AG08396 (cell line): Measurements from ENCODE around the gene ZNF644.
"Not testable (repeated sequence)": the region's sequence is repeated elsewhere in the genome, so short reads cannot be mapped to it uniquely, and the experiment has no call there.

Experiments used
- DNase-seq: peaks from one replicate; pipeline ENCODE4 v3.0.0; 2012; ENCODE audit warnings: low spot score, mixed read lengths

ZNF644 gene

DNA sequence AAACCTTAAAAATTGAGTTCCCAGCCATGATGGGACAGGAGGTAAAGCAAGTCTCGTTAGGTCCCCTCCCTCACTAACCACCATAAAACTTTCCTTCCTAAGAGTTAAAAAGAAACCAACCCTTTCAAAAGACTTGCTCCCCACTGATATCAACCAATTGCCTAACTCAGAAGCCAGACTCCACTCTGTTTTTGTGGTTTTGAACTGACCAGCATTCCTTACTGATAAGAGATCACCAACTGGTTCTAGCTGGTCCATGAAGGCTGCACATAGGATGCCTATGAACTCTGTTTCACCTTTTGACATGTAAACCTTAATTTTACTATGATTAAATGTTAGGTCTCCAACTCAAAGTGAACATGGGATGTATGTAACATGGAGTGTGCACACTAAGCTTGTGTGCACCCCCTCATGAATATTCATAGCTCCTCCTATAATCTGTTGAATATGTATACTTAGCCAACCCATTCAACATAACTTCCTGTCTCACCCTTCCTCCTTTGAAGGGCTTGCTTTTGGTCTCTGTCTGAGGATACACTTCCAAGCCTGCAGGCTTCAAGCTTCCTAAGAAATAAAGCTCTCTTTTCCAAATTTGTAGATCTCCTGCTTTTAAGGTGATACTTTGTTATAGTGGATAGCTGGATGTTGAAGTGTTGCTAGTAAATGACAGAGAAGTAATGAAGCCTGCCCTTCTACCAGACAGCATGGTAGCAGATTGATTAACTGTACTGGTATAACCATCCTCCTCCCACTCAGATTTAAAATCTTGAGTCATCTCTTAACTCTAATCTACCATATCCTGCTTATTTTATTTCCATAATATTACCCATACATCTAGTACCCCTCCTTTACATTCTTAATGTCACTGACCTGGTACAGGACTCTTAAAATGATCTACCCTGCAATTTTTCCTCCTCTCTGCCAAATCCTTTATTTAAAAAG is 95.6 kb downstream of the ZNF644 start:
- peak; percentile 61 for DNase-seq

DNA sequence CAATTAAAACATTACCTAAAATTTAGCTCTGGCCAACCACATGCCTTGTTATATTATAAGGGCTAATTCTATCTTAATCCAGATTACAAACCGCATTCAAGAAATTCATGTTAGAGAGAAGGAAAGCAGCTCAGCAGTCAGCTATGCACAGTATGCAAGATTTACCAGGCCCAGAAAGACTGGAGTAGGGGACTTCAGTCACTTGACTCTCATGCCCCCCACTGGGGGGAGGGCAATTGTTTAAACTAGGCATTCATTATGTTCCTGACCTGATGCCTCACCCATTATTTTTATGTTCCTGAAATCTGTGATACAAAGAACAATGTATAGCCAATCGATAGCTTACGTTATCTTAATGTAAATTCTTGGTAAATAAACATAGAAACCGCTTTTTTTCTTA is 96.9 kb downstream of the ZNF644 start:
- no peak for DNase-seq

DNA sequence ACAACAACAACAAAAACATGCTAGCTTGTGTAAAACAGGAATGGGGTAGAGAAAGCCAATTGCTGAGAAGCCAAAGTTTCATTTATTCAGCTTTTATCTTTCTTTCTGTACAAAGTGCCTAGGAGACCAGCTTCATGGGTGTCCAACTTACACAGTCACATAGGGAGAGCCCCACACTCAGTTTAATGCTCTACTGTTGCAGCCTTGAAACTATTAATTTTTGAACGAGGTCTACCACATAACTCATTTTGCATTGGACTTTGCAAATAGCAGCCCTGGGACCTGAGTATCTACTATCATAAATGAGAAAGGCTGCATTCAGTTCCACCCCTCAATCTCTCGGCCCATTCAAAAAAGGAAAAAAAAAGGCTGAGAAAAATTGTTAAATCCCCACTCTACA is 98.8 kb downstream of the ZNF644 start:
- DNase-seq, result no peak

DNA sequence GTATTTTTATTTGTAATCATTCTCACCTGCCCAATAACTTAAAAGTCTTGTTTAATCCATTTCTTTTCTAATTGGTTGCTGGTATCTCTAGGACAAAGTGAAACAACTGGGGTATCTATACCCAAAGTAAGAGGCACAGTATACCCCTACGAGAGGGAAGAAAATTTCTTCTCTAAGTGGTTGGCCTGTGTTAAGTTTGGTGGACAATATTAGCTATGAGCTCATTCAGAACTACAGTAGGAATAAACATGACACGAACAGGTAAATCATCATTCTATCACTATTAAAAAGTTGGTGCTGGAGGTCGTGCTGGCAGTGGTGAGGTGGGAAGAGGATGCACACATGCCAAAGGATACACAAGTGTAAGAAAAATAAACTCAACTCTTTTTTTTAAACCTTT is 99.6 kb downstream of the ZNF644 start:
- DNase-seq, result no peak

DNA sequence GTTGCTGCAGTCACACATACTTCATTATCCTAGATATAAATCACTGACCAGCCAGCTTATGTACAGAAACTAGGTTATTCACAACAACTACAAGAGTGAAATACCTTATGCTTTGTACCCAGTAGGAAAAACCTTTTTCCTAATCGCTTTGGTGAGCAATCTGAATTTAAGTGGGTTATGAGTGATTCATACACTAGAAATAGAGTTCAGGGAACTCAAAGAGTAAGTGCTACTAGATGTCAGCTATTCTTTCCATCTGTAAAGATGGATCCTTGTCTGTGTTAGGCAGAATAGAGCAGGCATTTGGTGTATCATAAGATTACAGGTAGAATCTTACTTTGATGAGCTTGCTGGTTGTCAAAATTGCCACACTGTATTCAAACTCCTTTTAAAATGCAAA is 101.9 kb downstream of the ZNF644 start:
- no peak for DNase-seq

DNA sequence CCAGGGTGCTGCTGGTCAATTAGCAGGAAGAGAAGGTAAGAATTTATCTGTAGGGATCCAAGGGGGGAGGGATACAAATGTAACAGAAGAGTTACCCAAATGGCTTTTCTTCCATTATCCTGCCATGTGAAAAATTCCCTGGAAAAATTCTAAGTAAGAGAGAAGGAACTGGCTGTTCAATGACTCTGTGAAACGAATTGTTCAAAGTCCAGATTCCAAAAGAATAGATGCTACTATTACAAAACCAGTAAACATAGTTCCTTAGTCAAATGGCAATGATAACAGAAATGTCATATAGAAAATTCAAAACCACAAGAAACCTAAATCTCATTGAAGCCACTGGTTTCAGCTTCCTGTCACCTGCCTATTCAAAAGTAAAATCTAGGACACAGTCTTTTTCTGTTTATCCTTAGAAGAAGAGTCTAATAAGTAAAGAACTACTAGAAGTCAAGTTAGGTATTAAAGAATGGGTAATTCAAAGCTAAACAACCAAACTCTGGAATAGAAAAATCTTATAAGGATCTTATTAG is 102.6 kb downstream of the ZNF644 start:
- DNase-seq, result no peak

DNA sequence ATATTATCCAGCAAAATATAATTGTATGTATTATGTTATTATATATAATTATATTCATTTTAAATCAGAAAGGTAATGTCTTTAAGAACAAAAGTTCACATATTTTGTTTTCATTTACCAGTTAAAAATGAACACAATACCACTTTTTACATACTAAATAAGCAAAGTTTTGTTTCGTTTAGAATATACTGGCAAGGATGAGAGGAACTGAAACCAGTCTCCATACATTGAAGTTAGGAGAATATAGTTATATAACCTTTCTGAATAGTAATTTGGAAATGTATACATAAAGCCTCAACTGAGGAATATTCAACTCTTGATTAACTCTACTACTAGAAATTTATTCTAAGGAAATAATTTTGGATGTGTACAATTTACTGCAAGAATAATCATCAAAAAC is 110.5 kb downstream of the ZNF644 start:
- DNase-seq, result no peak

DNA sequence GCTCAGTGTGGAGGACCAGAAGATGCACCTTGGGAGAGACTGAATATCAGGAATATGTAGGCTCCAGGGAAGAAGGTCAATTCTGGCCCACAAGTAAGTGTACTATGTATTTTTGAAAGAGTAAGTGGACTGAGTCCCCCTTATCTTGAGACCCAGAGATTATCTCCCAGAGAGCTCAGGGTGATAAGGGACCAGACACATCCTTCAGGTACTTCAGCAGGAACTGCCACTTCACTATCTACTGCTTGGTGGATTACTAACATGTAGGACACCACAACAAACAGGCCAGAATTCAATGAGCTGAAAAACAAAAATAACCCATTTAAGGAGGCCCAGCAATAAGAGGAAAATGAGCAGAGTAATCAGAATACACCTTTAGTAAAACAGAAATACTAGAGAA is 119.2 kb downstream of the ZNF644 start:
- no peak for DNase-seq

DNA sequence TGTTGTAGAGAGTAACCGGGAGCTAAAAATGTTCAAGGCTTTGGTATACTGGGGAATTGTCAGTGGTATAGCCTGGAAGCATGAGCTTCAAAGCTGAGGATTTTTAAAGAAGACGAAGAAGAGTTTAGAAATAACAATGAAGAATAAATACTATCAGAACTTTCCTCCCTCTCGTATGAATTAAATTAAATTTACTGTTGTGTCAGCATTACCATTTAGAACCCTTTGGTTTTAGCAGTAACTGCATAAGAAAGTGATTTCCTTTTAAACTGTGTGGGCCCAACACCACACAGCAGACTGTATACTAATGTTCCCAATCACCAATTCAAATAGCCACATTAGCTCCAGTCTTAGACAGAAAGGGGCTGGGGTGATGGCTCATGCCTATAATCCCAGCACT is 122.6 kb downstream of the ZNF644 start:
- no peak for DNase-seq

DNA sequence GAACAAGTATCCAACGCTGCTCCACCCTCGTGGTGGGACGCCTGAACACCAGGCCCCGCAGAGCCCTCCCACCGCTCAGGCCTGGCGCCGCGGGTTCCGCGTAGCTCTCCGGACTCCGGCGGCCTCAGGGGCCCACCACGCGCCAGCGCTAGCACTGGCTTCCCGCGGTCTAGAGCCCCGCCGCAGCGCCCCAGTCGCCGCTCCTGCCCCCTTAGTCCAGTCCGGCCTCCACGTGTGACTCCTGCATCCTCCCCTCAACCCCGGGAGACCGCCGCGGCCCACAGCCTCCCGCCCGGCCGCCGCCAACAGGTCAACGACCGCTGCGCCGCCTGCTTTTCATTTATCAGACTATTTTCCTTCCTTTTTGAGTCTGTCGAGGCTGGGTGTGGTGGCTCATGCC is 128.2 kb downstream of the ZNF644 start:
- DNase-seq, result not testable (repeated sequence)

DNA sequence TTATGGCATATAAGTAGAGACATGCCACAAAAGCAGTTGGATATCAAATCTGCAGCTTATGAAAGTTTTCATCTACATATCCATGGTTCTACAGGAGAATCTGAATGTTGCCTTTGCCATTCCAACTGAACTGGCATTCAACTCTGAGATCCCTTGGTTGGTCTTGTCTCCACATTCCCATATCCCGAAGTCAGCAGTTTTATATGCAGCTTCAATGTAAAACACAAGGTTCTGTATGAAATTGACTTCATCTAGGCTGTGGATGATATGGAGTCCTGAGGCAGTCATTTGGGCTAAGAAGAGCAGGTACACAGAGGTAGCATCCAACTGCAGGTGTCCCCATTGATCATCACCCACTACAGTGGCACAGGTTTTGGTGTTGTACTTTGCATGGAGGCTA is 129.0 kb downstream of the ZNF644 start:
- not testable (repeated sequence) for DNase-seq

DNA sequence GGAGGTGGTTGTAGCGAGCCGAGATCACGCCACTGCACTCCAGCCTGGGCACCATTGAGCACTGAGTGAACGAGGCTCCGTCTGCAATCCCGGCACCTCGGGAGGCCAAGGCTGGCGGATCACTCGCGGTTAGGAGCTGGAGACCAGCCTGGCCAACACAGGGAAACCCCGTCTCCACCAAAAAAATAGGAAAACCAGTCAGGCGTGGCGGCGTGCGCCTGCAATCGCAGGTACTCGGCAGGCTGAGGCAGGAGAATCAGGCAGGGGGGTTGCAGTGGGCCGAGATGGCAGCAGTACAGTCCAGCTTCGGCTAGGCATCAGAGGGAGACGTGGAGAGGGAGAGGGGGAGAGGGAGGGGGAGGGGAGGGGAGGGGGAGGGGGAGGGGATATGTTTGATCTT is 129.6 kb downstream of the ZNF644 start:
- not testable (repeated sequence) for DNase-seq

DNA sequence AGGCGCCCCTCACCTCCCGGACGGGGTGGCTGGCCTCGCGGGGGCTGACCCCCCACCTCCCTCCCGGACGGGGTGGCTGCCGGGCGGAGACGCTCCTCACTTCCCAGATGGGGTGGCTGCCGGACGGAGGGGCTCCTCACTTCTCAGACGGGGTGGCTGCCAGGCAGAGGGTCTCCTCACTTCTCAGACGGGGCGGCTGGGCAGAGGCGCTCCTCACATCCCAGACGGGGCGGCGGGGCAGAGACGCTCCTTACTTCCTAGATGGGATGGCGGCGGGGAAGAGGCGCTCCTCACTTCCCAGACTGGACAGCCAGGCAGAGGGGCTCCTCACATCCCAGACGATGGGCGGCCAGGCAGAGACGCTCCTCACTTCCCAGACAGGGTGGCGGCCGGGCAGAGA is 130.1 kb downstream of the ZNF644 start:
- not testable (repeated sequence) for DNase-seq

DNA sequence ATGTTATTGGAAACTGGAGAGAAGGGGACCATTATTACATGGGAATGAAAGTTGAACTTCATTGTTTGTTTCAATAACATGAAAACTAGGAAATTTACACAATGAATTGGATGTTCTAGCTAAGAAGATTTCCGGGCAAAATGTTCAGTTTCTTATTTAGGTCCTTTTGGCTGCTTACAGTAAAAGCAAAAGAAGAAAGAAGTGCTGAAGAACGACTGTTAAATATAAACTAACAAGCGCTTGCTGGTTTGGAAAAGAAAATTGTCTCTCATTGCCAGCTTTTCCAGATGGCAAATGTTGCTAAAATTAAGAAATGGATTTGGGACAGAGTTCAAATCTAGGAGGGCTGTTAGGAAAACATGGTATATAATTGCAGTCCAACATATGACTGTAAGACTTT is 139.6 kb downstream of the ZNF644 start:
- DNase-seq, result no peak

DNA sequence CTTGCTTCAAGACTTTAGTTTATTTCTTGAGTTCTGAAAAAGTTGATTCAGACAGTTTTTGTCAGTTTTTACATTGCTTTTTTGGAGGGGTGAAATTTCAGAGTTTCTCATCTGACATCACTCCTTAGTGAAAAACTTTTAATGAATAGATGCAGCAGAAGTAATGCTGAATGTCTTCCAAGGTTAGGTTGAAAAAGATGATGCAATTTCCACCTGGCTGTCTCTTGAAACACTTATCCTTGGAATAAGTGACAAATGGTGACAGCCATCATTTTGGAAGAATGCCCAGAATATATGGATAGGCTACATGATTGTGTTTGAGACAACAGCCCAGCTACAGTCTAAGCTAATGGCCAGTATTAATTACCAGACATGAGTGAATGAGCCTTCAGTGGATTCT is 140.8 kb downstream of the ZNF644 start:
- no peak for DNase-seq

DNA sequence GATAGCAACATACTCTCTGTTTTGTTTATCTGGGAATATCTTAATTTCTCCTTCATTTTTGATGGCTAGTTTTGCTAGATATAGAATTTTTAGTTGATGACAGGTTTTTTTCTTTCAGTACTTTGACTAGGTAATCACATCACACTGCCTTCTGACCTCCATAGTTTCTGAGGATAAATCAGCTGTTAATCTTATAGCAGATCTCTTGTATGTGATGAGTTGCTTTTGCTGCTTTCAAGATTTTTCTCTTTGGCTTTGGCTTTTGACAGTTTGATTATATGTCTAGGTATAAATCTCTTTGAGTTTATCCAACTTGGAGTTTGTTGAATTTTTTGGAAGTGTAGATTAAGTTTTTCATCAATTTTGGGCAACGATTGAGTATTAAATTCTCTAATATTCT is 142.6 kb downstream of the ZNF644 start:
- no peak for DNase-seq

DNA sequence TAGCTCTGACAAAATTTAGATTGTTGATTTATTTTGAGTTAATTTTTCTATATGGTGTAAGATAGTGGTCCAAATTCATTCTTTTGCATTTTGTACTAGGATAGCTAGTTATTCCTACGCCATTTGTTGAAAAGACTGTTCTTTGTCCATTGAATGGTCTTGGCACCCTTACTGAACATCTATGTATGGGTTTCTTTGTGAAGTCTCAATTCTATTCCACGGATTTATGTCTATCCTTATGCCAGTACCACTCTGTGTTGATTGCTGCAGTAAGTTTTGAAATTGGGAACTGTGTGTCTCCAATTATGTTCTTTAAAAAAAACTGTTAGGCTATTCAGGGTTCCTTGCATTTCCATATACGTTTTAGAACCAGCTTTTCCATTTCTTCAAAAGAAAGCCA is 145.7 kb downstream of the ZNF644 start:
- no peak for DNase-seq
